Subcutaneous preadipocyte (primary cell): ENCODE results near the gene PCF11. TPM values are rescaled to one million over a fixed set of nuclear protein-coding genes. Genes with fewer than 3 reads are reported as not detected.

Source experiments
- small RNA-seq: library from RNA; depleted of rRNA; stranded (forward); fragments of <200 nt; gene quantifications from one replicate; pipeline ENCODE3, GENCODE V24; 2012
- total RNA-seq: library from RNA; depleted of rRNA; stranded (reverse); fragments of >200 nt; gene quantifications from 2 replicates; pipeline ENCODE4 v1.2.3, GENCODE V29; 2012

PCF11 gene
- total RNA-seq: 36.4 and 44.4 TPM in 2 replicates

GRCh38 chr11:83156996-83157593, at the start of gene PCF11:
Gene PCF11 (plus strand): TSS chr11:83157131. CDS start chr11:83157440, 309 bp downstream.

GRCh38 chr11:83193315-83194280, 36.7 kb downstream of the PCF11 start, which contains the start of gene ANKRD42:
Gene ANKRD42 (plus strand): TSS chr11:83193712. CDS start chr11:83194671, 959 bp downstream.

Small RNAs within 50 kb of the gene (small RNA-seq; reads per million reads assigned to genes)
- not detected for gene AP000873.5

Other genes starting within 250 kb of the PCF11 start
- 5.9 and 11.0 TPM in 2 replicates for gene RAB30, start 85.2 kb upstream of the PCF11 start, total RNA-seq
- gene ANKRD42, start 36.6 kb downstream of the PCF11 start, total RNA-seq: 5.9 and 6.2 TPM in 2 replicates
- 44.6 and 48.9 TPM in 2 replicates for gene CCDC90B, start 129.2 kb downstream of the PCF11 start, total RNA-seq